Liver (tissue), 3 donors: ENCODE results near the gene MRPL40.

Experiments used
- CTCF ChIP-seq: fragments of 150-350 bp; IDR thresholded peaks from 2 replicates; pipeline ENCODE4 v1.5.1; 2017; ENCODE audit warnings: improper control_type of control experiment, low read depth, low read length; ENCODE audit not compliant: missing input control
- GABPA ChIP-seq, 2 donors: IDR thresholded peaks in 1 of 2; conservative IDR thresholded peaks in 1 of 2; 2 replicates each; pipeline ENCODE4 v1.6.1; 2016; ENCODE audit warnings: antibody characterized with exemption in 2 of 2, mild to moderate bottlenecking in 1 of 2, moderate library complexity in 1 of 2
- HNF4A ChIP-seq, 2 donors: conservative IDR thresholded peaks; 2 replicates each; pipeline ENCODE4 v1.6.1; 2016; ENCODE audit warnings: antibody characterized with exemption in 2 of 2, mild to moderate bottlenecking in 2 of 2
- HNF4G ChIP-seq: IDR thresholded peaks from 2 replicates; pipeline ENCODE4 v1.6.1; 2016; ENCODE audit warnings: antibody characterized with exemption
- RAD21 ChIP-seq, 2 donors: IDR thresholded peaks; 2 replicates each; pipeline ENCODE4 v1.6.1; 2016; ENCODE audit warnings: antibody characterized with exemption in 2 of 2, mild to moderate bottlenecking in 2 of 2
- SP1 ChIP-seq: IDR thresholded peaks from 2 replicates; pipeline ENCODE4 v1.6.1; 2018; ENCODE audit warnings: antibody characterized with exemption, mild to moderate bottlenecking
- TAF1 ChIP-seq: conservative IDR thresholded peaks from 2 replicates; pipeline ENCODE4 v1.6.1; 2016; ENCODE audit warnings: antibody characterized with exemption, mild to moderate bottlenecking
- YY1 ChIP-seq: IDR thresholded peaks from 2 replicates; pipeline ENCODE4 v1.6.1; 2016; ENCODE audit warnings: antibody characterized with exemption, mild to moderate bottlenecking
- TF ChIP-seq, protein P1 (sequence below): IDR thresholded peaks from 2 replicates; pipeline ENCODE4 v1.6.1; 2016; ENCODE audit warnings: antibody characterized with exemption
- TF ChIP-seq, protein P2 (sequence below): IDR thresholded peaks from 2 replicates; pipeline ENCODE4 v1.6.1; 2016; ENCODE audit warnings: antibody characterized with exemption
- donor health status: healthy.
- donor health status: healthy.

DNA sequence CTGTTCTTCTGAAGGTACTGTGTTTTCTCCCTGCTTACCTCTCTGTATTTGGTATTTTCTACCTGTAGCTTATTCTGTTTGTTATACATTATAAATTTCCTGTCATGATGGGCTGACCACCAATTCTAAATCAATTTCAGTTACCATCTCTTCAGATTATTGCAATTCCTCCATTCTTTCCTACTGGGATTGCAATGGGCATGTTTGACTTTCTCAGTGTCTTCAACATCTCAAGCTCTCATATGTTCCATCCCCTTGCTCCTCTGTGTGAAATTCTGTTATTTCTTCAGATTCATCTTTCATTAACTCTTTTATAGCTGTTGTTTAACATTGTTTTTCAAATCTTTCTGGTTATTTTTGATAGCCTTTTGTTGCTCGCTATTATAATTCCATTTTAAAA, 30.7 kb downstream of the MRPL40 start:
- TF ChIP-seq CTCF (no peak), SP1 (no peak), GABPA (IDR thresholded peaks at IDR 0.05 in 1 of 2, conservative IDR thresholded peaks at IDR 0.05 in 1 of 2) (no peak), YY1 (no peak), TAF1 (no peak), HNF4A (conservative IDR thresholded peaks at IDR 0.05) (no peak), HNF4G (no peak), RAD21 (IDR thresholded peaks at IDR 0.05) (no peak)
- TF ChIP-seq, protein P1, sequence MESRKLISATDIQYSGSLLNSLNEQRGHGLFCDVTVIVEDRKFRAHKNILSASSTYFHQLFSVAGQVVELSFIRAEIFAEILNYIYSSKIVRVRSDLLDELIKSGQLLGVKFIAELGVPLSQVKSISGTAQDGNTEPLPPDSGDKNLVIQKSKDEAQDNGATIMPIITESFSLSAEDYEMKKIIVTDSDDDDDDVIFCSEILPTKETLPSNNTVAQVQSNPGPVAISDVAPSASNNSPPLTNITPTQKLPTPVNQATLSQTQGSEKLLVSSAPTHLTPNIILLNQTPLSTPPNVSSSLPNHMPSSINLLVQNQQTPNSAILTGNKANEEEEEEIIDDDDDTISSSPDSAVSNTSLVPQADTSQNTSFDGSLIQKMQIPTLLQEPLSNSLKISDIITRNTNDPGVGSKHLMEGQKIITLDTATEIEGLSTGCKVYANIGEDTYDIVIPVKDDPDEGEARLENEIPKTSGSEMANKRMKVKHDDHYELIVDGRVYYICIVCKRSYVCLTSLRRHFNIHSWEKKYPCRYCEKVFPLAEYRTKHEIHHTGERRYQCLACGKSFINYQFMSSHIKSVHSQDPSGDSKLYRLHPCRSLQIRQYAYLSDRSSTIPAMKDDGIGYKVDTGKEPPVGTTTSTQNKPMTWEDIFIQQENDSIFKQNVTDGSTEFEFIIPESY, result no peak
- TF ChIP-seq, protein P2, sequence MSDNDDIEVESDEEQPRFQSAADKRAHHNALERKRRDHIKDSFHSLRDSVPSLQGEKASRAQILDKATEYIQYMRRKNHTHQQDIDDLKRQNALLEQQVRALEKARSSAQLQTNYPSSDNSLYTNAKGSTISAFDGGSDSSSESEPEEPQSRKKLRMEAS, result no peak
